Astrocyte of the cerebellum (primary cell): Measurements from ENCODE around the gene CDK9.

ENCODE experiments used
- DNase-seq: peaks from one replicate; pipeline ENCODE4 v3.0.0-alpha.2; 2011; ENCODE audit warnings: low read depth
- H3K4me3 ChIP-seq: 2 replicates; pipeline ENCODE4 v1.5.1; 2011; ENCODE audit warnings: mild to moderate bottlenecking, low read depth, low read length, moderate library complexity
- CTCF ChIP-seq: IDR thresholded peaks from 2 replicates; pipeline ENCODE4 v1.5.1; 2012; ENCODE audit warnings: low read length, low read depth, moderate library complexity, mild to moderate bottlenecking; ENCODE audit errors: missing control alignments
- in situ Hi-C: cut with HindIII; loops from 2 replicates; pipeline ENCODE4 v1.10.0; 2017; ENCODE audit warnings: low sequenced_read_pairs

CDK9 gene

DNA sequence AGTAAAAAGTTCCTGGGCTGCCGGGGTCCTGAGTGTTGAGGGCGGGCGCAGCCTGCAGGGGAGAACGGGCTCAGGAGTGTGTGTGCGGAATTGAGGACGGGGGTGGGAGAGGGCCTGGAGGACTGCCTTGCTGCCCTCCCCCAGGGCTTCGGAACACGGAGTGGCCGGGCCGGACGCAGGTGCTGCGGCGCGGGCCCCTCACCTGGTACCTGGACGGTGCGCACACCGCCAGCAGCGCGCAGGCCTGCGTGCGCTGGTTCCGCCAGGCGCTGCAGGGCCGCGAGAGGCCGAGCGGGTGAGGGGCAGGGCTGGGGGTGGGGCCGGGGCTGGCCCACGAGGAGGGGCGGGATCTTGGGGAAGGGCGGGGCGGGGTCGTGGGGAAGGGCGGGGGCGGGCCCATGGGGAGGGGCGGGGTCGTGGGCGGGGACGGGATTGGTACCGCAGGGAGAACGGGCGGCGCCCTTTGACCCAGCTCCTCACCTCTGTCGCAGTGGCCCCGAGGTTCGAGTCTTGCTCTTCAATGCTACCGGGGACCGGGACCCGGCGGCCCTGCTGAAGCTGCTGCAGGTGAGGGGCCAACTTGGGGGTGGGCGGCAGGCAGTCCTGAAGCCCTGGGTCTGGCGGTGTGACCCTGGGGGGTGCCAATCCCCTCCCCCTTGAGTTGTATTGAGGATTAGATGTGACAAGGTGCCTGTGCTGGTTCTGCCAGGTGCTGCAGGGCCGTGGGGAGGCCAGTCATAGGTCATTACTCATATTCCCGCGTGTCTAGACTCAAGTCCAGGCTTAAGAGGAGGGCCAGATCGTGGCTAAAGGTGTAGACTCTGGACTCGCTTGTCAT is 23.9 kb downstream of the CDK9 start:
- no peak overlapping the region for H3K4me3 ChIP-seq
- no peak for TF ChIP-seq CTCF
- in situ Hi-C loops, result no loop called here
- DNase-seq, result no peak

DNA sequence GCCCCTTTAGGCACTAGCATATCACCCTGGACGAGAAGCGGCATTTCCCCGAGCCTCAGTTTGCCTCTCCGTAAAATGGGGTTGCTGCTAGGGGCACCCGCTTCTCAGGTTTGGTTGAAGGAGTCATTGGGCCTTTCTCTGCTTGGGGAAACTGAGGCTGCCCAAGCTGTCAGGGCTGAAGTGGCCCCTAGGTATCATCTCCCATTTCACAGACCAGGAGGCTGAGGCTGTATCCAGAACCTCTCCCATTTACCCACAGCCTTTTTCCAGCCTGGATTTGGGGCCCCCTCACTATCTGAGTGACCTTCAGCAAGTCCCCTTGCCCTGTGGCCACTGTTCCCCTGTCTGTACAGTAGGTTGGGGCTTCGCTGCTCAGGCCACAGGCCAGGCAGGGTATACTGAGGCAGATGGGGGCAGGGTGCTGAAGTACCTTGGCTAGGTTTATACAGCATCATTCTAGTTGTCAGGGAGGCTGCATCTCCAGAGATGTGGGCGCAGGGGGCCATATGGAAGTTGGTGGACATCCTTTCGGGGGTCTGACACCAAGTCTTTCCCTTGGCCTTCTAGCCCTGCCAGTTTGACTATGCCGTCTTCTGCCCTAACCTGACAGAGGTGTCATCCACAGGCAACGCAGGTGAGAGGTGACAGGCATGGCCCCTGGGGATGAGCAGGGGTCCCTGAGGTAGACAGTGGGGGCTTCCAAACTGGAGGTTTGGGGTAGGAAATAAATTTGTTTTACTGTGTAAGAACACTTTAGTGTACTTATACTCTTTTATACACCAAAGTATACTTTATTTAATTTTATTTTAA is 24.7 kb downstream of the CDK9 start:
- DNase-seq, result no peak
- in situ Hi-C loops, result no loop called here
- H3K4me3 ChIP-seq, result no peak overlapping the region
- no peak for TF ChIP-seq CTCF

- no peak for DNase-seq
- no peak overlapping the region for H3K4me3 ChIP-seq
- TF ChIP-seq CTCF, result no peak
- in situ Hi-C loops, result no loop called here
These were observed 26.2 kb downstream of the CDK9 start for GRCh38 chr9:127812011-127812410.

GRCh38 chr9:127812936-127813675 is 27.3 kb downstream of the CDK9 start:
- TF ChIP-seq CTCF, result no peak
- DNase-seq, result no peak
- in situ Hi-C loops, result no loop called here
- no peak overlapping the region for H3K4me3 ChIP-seq

DNA sequence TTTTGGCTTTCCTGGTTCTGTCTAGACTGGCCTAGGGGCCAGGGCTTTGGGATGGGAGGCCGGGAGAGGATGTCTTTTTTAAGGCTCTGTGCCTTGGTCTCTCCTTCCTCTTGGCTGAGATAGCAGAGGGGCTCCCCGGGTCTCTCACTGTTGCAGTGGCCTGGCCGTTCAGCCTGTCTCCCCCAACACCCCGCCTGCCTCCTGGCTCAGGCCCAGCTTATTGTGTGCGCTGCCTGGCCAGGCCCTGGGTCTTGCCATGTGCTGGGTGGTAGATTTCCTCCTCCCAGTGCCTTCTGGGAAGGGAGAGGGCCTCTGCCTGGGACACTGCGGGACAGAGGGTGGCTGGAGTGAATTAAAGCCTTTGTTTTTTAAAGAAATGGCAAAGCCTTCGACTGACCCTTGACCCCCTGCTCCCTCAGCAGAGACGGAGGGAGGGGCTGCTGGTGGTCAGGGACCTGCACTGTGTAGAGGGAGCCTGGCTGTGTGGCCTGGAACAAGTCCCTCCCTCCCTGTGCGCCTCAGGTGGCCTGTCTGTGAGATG is 27.9 kb downstream of the CDK9 start:
- H3K4me3 ChIP-seq, result no peak overlapping the region
- no peak for TF ChIP-seq CTCF
- in situ Hi-C loops, result no loop called here

DNA sequence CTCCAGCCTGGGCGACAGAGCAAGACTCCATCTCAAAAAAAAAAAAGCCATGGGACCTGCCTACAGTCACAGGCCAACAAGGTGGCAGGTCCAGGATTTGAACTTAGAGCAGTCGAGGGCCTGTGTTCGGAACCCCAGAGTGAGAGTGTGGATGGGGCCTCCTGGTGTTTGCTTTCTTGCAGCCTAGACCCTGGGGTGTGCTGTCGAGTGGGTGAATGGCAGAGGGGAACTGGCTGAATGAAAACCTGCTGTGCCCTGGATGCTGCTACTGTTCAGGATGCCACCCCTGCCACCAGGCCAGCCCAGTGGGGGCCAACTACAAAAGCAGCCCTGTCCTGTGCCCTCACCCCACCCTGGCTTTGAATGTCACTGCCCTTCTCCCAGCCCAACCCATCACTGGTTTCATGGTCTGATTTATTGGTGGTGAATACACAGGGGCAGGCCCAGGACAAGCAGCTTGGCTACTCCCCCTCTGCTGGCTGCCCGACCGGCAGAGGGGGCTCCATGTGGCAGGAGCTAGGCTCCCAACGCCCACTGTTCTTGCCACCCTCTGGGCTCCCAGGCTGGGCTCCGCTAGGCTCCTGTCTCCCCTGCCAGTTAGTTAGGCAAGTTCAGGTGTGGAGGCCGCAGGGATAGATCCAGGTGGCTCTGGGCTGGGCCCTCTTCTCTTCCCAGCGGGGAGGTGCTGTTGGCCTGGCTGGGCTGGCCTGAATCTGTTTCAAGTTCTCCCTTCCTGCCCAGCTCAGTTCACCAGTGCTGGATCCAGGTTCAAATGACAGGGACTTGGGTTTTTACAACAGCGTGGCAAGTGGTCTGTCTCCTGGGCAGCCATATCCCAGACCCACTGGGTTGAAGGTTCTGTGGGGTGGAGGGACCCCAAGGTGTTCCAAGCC is 29.0 kb downstream of the CDK9 start:
- no peak for TF ChIP-seq CTCF
- DNase-seq, result no peak
- no peak overlapping the region for H3K4me3 ChIP-seq
- in situ Hi-C loops, result no loop called here

More for the DNA sequence above, 27.9 kb downstream of the CDK9 start:
- DNase-seq, result no peak
